Adrenal gland (tissue), 12 donors: ENCODE data around the gene G0S2. TPM values are rescaled to one million over a fixed set of nuclear protein-coding genes. Genes with fewer than 3 reads are reported as not detected.
A peak's percentile ranks its signal among the peaks of the same experiment; 100 is the strongest.

Experiments used
- DNase-seq, 7 donors: peaks; one replicate each; pipeline ENCODE4 v3.0.0-alpha.2; 2019 to 2020
- H3K27ac ChIP-seq, 5 donors: fragments of 200-600 bp; sonication (generic) in 4 of 5; 1 replicate in 3 of 5; 2 replicates in 2 of 5; pipeline versions ENCODE4 v1.5.1 to v1.8.0; 2016 to 2020; ENCODE audit warnings: mild to moderate bottlenecking in 1 of 5
- H3K27me3 ChIP-seq: fragments of 200-600 bp; 2 replicates; pipeline ENCODE4 v1.8.0; 2021
- H3K36me3 ChIP-seq, 2 donors: fragments of 200-600 bp; replicated peaks in 1 of 2; 1 replicate in 1 of 2; 2 replicates in 1 of 2; pipeline versions ENCODE4 v1.5.1 to v1.8.0; 2018 to 2022
- H3K4me1 ChIP-seq, 2 donors: fragments of 200-600 bp; replicated peaks in 1 of 2; 1 replicate in 1 of 2; 2 replicates in 1 of 2; pipeline versions ENCODE4 v1.5.1 to v1.8.0; 2018 to 2021
- H3K4me3 ChIP-seq, 4 donors: fragments of 200-600 bp; sonication (generic) in 3 of 4; one replicate each; pipeline ENCODE4 v1.5.1; 2016 to 2018
- H3K9me3 ChIP-seq, 3 donors: fragments of 200-600 bp; sonication (generic) in 1 of 3; replicated peaks in 1 of 3; 1 replicate in 2 of 3; 2 replicates in 1 of 3; pipeline versions ENCODE4 v1.5.1 to v1.8.0; 2016 to 2021
- POLR2A ChIP-seq, 2 donors: fragments of 450-650 bp; IDR thresholded peaks; one replicate each; pipeline ENCODE4 v1.6.1; 2017; ENCODE audit warnings: antibody characterized with exemption in 2 of 2, mild to moderate bottlenecking in 2 of 2, moderate library complexity in 1 of 2
- WGBS, 4 donors: extraction: QIAGEN DNeasy Blood & Tissue Kit in 2 of 4; methylation state at CpG; one replicate each; pipeline versions ENCODE4 v1.1.5 to v1.1.7; 2013 to 2017; 5-methylcytosine and 5-hydroxymethylcytosine counted together
- intact Hi-C, 2 donors: fragments of 100-400 bp; cut with DNase I; formaldehyde crosslinking; loops; one replicate each; pipeline versions ENCODE4 v1.14.1 to v1.15.0; 2022 to 2023
- polyA plus RNA-seq, 3 donors: library from polyadenylated mRNA; stranded (reverse); fragments of 200-250 nt in 2 of 3; fragments of 350-450 nt in 1 of 3; fragmentation: Illumina TruSeq in 1 of 3; extraction: RNeasy Lipid Tissue Mini Kit (QIAGEN cat#74804) in 1 of 3; gene quantifications; one replicate each; pipeline ENCODE4 v1.2.3, GENCODE V29; 2013 to 2014
- total RNA-seq, 9 donors: library from RNA; depleted of rRNA in 4 of 9; stranded (reverse); fragments of >200 nt in 4 of 9; fragments of 120-200 nt in 1 of 9; fragmentation: NEBNext Ultra II Directional in 1 of 9; extraction: Animal tissue kit (Norgen Biotek cat#: 25700) in 1 of 9; gene quantifications; one replicate each; pipeline versions ENCODE4 v1.1.0 to v1.2.4, GENCODE V29; 2013 to 2023
- TF ChIP-seq, protein P1 (sequence below), 6 experiments: fragments of 450-650 bp in 4 of 6; fragments of 200-600 bp in 2 of 6; sonication (generic) in 1 of 6; IDR thresholded peaks; 1 replicate in 5 of 6; 2 replicates in 1 of 6; pipeline versions ENCODE4 v1.5.1 to v1.8.0; 2016 to 2021; ENCODE audit warnings: antibody characterized with exemption in 6 of 6, mild to moderate bottlenecking in 2 of 6, moderate library complexity in 1 of 6
- donor health status: healthy with polysubstance abuse.
- donor health status: Bipolar disorder and iron deficiency.
- donor health status: DM: yes; HTN: yes; CAD: no.
- donor health status: DM: no; HTN: no; CAD: no.
- donor health status: DM: no; HTN: no; CAD: no.
- donor health status: DM: yes; HTN: yes; CAD: no.

The G0S2 gene
- total and polyA plus RNA-seq, 12 donors = 48.5 to 901 (median 237) TPM

DNA sequence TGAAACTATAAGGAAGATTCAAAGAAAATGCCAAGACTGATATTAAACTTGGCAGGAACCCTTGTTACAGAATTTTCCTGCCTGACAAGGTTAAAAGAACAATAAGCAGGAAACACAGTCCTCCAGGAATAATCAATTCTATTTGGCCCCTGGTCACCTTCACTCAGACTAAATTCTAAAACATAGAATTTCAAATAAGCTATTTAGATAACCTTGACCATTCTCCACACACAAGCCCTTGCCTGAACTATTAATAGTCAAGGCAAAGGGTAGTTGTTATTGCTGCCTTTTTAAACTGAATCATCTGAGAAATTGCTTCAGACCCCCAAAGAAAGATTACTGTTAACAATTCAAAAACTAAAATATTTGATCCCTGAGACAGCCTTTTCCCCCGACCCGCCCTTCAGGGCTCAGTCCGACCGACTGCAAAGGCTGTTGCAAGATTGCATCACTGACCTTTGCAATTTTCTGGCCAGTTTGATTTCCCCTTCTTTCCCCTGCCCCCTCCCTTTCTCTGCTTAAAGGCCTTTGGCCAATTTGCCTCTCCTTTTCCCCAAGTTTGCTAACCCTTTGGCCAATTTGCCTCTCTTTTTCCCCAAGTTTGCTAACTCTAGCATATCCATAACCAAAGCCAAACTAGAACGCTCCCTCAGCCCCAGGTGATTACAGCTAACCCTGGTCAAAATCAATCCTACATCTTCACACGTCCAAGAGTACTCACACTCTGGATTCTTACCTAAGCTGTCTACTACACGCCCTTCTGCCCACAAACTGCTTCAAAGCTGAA, 1.4 kb upstream of the G0S2 start:
- WGBS, 4 donors = 35 to 43% (median 36%) methylated on average over 7 of the region's 7 CpGs
- peak overlapping the region in 1 of 4 donors; percentile 53 for H3K4me3 ChIP-seq
- no peaks in the 10 kb centered on the region for H3K9me3 ChIP-seq
- H3K27ac ChIP-seq = peak overlapping the region; percentile 65 to 92 (median 78)
- peaks cover 35 to 48% of the 10 kb centered on the region in 2 donors for H3K4me1 ChIP-seq
- no peaks in the 10 kb centered on the region for H3K36me3 ChIP-seq
- TF ChIP-seq, protein P1, sequence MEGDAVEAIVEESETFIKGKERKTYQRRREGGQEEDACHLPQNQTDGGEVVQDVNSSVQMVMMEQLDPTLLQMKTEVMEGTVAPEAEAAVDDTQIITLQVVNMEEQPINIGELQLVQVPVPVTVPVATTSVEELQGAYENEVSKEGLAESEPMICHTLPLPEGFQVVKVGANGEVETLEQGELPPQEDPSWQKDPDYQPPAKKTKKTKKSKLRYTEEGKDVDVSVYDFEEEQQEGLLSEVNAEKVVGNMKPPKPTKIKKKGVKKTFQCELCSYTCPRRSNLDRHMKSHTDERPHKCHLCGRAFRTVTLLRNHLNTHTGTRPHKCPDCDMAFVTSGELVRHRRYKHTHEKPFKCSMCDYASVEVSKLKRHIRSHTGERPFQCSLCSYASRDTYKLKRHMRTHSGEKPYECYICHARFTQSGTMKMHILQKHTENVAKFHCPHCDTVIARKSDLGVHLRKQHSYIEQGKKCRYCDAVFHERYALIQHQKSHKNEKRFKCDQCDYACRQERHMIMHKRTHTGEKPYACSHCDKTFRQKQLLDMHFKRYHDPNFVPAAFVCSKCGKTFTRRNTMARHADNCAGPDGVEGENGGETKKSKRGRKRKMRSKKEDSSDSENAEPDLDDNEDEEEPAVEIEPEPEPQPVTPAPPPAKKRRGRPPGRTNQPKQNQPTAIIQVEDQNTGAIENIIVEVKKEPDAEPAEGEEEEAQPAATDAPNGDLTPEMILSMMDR (IDR thresholded peaks at IDR 0.05) = no peak
- TF ChIP-seq POLR2A (IDR thresholded peaks at IDR 0.05) = peak in 1 of 2 donors; percentile 28
- intact Hi-C loops = no loop called here
- no peaks in the 10 kb centered on the region for H3K27me3 ChIP-seq
- DNase-seq = peak in 6 of 7 donors; percentile 62 to 78 (median 68)

DNA sequence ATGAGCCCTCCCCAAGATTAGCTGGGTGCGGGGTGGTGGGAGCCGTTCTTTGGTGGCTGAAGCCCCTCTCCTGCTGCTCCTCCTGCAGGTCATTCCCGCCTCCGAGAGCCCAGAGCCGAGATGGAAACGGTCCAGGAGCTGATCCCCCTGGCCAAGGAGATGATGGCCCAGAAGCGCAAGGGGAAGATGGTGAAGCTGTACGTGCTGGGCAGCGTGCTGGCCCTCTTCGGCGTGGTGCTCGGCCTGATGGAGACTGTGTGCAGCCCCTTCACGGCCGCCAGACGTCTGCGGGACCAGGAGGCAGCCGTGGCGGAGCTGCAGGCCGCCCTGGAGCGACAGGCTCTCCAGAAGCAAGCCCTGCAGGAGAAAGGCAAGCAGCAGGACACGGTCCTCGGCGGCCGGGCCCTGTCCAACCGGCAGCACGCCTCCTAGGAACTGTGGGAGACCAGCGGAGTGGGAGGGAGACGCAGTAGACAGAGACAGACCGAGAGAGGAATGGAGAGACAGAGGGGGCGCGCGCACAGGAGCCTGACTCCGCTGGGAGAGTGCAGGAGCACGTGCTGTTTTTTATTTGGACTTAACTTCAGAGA, 448 bp downstream of the G0S2 start:
- Histone ChIP-seq H3K4me1 (peaks cover 35 to 46% of the 10 kb centered on the region in 2 donors), H3K27ac (peak overlapping the region in 4 of 5 donors; percentile 73 to 92 (median 82)), H3K4me3 (peak overlapping the region; percentile 17 to 57 (median 50)), H3K36me3 (no peaks in the 10 kb centered on the region), H3K27me3 (no peaks in the 10 kb centered on the region), H3K9me3 (no peaks in the 10 kb centered on the region)
- WGBS, 4 donors = 0 to 10% (median 3%) methylated on average over 6 to 34 of the region's 34 CpGs
- no peak for TF ChIP-seq POLR2A (IDR thresholded peaks at IDR 0.05)
- TF ChIP-seq, protein P1 (IDR thresholded peaks at IDR 0.05) = peak in 2 of 6 experiments; percentile 12 to 15
- intact Hi-C loops = no loop called here
- DNase-seq = peak in 6 of 7 donors; percentile 38 to 63 (median 46)

DNA sequence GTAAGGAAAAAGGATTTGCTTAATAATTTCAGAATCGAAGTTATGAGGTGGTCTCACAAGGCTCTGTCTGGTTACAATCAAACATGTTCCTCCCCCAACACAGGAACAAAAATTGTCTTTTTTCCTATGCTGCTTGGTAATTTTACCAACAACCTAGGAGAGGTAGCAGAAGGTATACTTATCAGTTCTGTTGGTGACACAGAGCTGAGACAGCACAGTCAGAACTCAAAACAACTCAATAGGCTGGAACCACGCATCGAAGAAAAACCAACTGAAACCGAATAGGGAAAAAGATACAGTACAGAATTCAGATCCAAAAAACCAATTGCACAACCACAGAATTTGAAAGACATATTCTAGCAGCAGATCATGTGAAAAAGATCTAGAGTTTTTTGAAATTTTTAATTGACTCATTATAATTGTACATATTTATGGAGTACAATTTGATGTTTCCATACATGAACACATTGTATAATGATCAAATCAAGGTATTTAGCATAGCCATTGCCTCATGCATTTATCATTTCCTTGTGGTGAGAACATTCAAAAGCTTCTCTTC, 3.8 kb downstream of the G0S2 start:
- 73 to 88% (median 84%) methylated on average over 4 of the region's 4 CpGs for WGBS, 4 donors
- intact Hi-C loops = no loop called here
- H3K4me3 ChIP-seq = no peak overlapping the region
- H3K36me3 ChIP-seq = no peaks in the 10 kb centered on the region
- H3K4me1 ChIP-seq = peaks cover 21 to 27% of the 10 kb centered on the region in 2 donors
- DNase-seq = no peak
- H3K9me3 ChIP-seq = no peaks in the 10 kb centered on the region
- TF ChIP-seq POLR2A (IDR thresholded peaks at IDR 0.05) = no peak
- TF ChIP-seq, protein P1 (IDR thresholded peaks at IDR 0.05) = no peak
- no peaks in the 10 kb centered on the region for H3K27me3 ChIP-seq
- no peak overlapping the region for H3K27ac ChIP-seq

- Histone ChIP-seq H3K4me3 (no peak overlapping the region), H3K27me3 (no peaks in the 10 kb centered on the region), H3K36me3 (no peaks in the 10 kb centered on the region), H3K4me1 (peaks cover 0 to 32% of the 10 kb centered on the region in 2 donors), H3K27ac (peak overlapping the region in 1 of 5 donors; percentile 11), H3K9me3 (no peaks in the 10 kb centered on the region)
- DNase-seq = no peak
- WGBS, 4 donors = 69 to 82% (median 77%) methylated on average over 3 to 4 of the region's 4 CpGs
- no peak for TF ChIP-seq POLR2A (IDR thresholded peaks at IDR 0.05)
- TF ChIP-seq, protein P1 (IDR thresholded peaks at IDR 0.05) = no peak
- intact Hi-C loops = loop anchor here in 1 of 2 donors (10.0 kb wide), 1 partner anchor 51 kb away; no protein-coding TSS in a partner anchor
These were observed 10.6 kb downstream of the G0S2 start for GRCh38 chr1:209685821-209686220.
